SK-N-MC (cell line): ENCODE data around the gene SLC25A22.

Experiments
- EZH2 ChIP-seq: fragments of 200-600 bp; sonication (generic); IDR thresholded peaks from one replicate; pipeline ENCODE4 v1.6.1; 2017; ENCODE audit warnings: antibody characterized with exemption
- POLR2AphosphoS5 ChIP-seq: IDR thresholded peaks from 2 replicates; pipeline ENCODE4 v1.6.1; 2012; ENCODE audit warnings: mild to moderate bottlenecking, low read depth, low read length, borderline replicate concordance

DNA sequence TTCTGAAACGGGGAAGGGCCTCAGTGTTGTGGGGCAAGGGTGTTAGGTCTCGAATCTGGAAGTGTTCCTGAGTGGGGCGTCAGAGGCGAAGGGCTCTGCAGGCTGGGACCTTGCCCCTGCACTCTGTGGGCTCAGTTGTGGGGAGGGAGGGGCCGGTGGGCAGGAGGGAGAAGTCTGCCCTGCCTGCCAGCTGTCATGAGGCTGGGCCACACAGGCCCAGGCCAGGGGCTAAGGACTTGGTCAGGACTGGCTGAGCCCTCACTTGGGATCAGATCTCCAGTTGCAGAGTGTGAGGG lies 29.8 kb upstream of the SLC25A22 start, which contains the start of gene CRACR2B:
- no peak for TF ChIP-seq EZH2
- TF ChIP-seq POLR2AphosphoS5: no peak
